Measurements from ENCODE around the gene USP46. TPM values are rescaled to one million over a fixed set of nuclear protein-coding genes. Genes with fewer than 3 reads are reported as not detected.

Gene USP46
- total RNA-seq, 2 donors from 2014 or later, result 9.2 to 26.3 TPM

- intact Hi-C loops (cut with DNase I), result no loop called here
- no peak overlapping the region for H3K4me3 ChIP-seq
- H3K4me1 ChIP-seq (replicated peaks), result no peaks in the 10 kb centered on the region
- H3K27me3 ChIP-seq (replicated peaks; ENCODE audit: insufficient read depth), result no peaks in the 10 kb centered on the region
- WGBS, result 22% methylated on average over 6 of the region's 6 CpGs
- TF ChIP-seq POLR2A (IDR thresholded peaks at IDR 0.05) (no peak), CTCF (IDR thresholded peaks at IDR 0.05) (no peak), POLR2AphosphoS5 (IDR thresholded peaks at IDR 0.05) (no peak)
- H3K9me3 ChIP-seq, result no peaks in the 10 kb centered on the region
- no peak for DNase-seq (ENCODE audit: low spot score)
- H3K27ac ChIP-seq, result no peak overlapping the region
- H3K36me3 ChIP-seq, result no peaks in the 10 kb centered on the region
Measured at GRCh38 chr4:52640808-52641565, 18.1 kb downstream of the USP46 start.

- no peak for DNase-seq (ENCODE audit: low spot score)
- 89% methylated on average over 4 of the region's 4 CpGs for WGBS
- H3K4me3 ChIP-seq, result no peak overlapping the region
- H3K4me1 ChIP-seq (replicated peaks), result no peaks in the 10 kb centered on the region
- no peaks in the 10 kb centered on the region for H3K27me3 ChIP-seq (replicated peaks; ENCODE audit: insufficient read depth)
- no peaks in the 10 kb centered on the region for H3K36me3 ChIP-seq
- intact Hi-C loops (cut with DNase I), result no loop called here
- no peaks in the 10 kb centered on the region for H3K9me3 ChIP-seq
- TF ChIP-seq POLR2A (IDR thresholded peaks at IDR 0.05) (no peak), CTCF (IDR thresholded peaks at IDR 0.05) (no peak), POLR2AphosphoS5 (IDR thresholded peaks at IDR 0.05) (no peak)
- H3K27ac ChIP-seq, result no peak overlapping the region
Measured at GRCh38 chr4:52638717-52639116, 20.4 kb downstream of the USP46 start.

- DNase-seq (ENCODE audit: low spot score), result no peak
- H3K4me3 ChIP-seq, result no peak overlapping the region
- TF ChIP-seq POLR2A (IDR thresholded peaks at IDR 0.05), result no peak
- TF ChIP-seq POLR2AphosphoS5 (IDR thresholded peaks at IDR 0.05), result no peak
- no peak for TF ChIP-seq CTCF (IDR thresholded peaks at IDR 0.05)
- WGBS, result 52% methylated on average over 2 of the region's 2 CpGs
- no peaks in the 10 kb centered on the region for H3K9me3 ChIP-seq
- intact Hi-C loops (cut with DNase I), result no loop called here
- H3K27ac ChIP-seq, result no peak overlapping the region
- no peaks in the 10 kb centered on the region for H3K4me1 ChIP-seq (replicated peaks)
- H3K27me3 ChIP-seq (replicated peaks; ENCODE audit: insufficient read depth), result no peaks in the 10 kb centered on the region
- H3K36me3 ChIP-seq, result no peaks in the 10 kb centered on the region
Measured at GRCh38 chr4:52637116-52637515, 22.0 kb downstream of the USP46 start.

GRCh38 chr4:52635560-52635959 is 23.5 kb downstream of the USP46 start:
- Histone ChIP-seq H3K4me3 (no peak overlapping the region), H3K27ac (no peak overlapping the region), H3K9me3 (no peaks in the 10 kb centered on the region), H3K27me3 (replicated peaks; ENCODE audit: insufficient read depth) (no peaks in the 10 kb centered on the region), H3K4me1 (replicated peaks) (no peaks in the 10 kb centered on the region), H3K36me3 (no peaks in the 10 kb centered on the region)
- intact Hi-C loops (cut with DNase I), result no loop called here
- 92% methylated on average over 1 of the region's 1 CpG for WGBS
- DNase-seq (ENCODE audit: low spot score), result no peak
- TF ChIP-seq CTCF (IDR thresholded peaks at IDR 0.05) (no peak), POLR2A (IDR thresholded peaks at IDR 0.05) (no peak), POLR2AphosphoS5 (IDR thresholded peaks at IDR 0.05) (no peak)

GRCh38 chr4:52635130-52635529 is 24.0 kb downstream of the USP46 start:
- H3K27ac ChIP-seq, result no peak overlapping the region
- no peaks in the 10 kb centered on the region for H3K36me3 ChIP-seq
- no peaks in the 10 kb centered on the region for H3K27me3 ChIP-seq (replicated peaks; ENCODE audit: insufficient read depth)
- no peak for DNase-seq (ENCODE audit: low spot score)
- no peaks in the 10 kb centered on the region for H3K9me3 ChIP-seq
- H3K4me1 ChIP-seq (replicated peaks), result no peaks in the 10 kb centered on the region
- H3K4me3 ChIP-seq, result no peak overlapping the region
- intact Hi-C loops (cut with DNase I), result no loop called here
- 92% methylated on average over 4 of the region's 4 CpGs for WGBS
- TF ChIP-seq CTCF (IDR thresholded peaks at IDR 0.05) (no peak), POLR2AphosphoS5 (IDR thresholded peaks at IDR 0.05) (no peak), POLR2A (IDR thresholded peaks at IDR 0.05) (no peak)
